Stimulated activated naive CD8-positive, alpha-beta T cell treated with anti-CD3 and anti-CD28 coated beads, Interleukin-15, Interleukin-2, amounts not matched to agents 100 ng/mL and 50 ng/mL, for 24 hours (primary cell): Measurements from ENCODE around the gene POLA2.

Experiments
- H3K27ac Mint-ChIP-seq: one replicate; pipeline ENCODE4 v1.8.0; 2021; ENCODE audit warnings: mild to moderate bottlenecking, mixed read lengths
- H3K27me3 Mint-ChIP-seq: one replicate; pipeline ENCODE4 v1.8.0; 2021; ENCODE audit warnings: mixed read lengths
- H3K36me3 Mint-ChIP-seq: one replicate; pipeline ENCODE4 v1.8.0; 2021; ENCODE audit warnings: low read depth, mixed read lengths
- H3K4me1 Mint-ChIP-seq: one replicate; pipeline ENCODE4 v1.8.0; 2021; ENCODE audit warnings: low read depth, mixed read lengths
- H3K4me3 Mint-ChIP-seq: one replicate; pipeline ENCODE4 v1.8.0; 2021; ENCODE audit warnings: mild to moderate bottlenecking, mixed read lengths
- H3K9me3 Mint-ChIP-seq: one replicate; pipeline ENCODE4 v1.8.0; 2021; ENCODE audit warnings: mixed read lengths

Gene POLA2

GRCh38 chr11:65288706-65289536 is 27.2 kb downstream of the POLA2 start:
- Mint-ChIP-seq H3K9me3 (no peaks in the 10 kb centered on the region), H3K36me3 (peaks cover 53% of the 10 kb centered on the region), H3K4me1 (no peaks in the 10 kb centered on the region), H3K4me3 (no peak overlapping the region), H3K27ac (no peak overlapping the region), H3K27me3 (no peaks in the 10 kb centered on the region)

GRCh38 chr11:65290448-65291165 is 28.8 kb downstream of the POLA2 start:
- peaks cover 67% of the 10 kb centered on the region for H3K36me3 Mint-ChIP-seq
- H3K4me3 Mint-ChIP-seq: no peak overlapping the region
- no peaks in the 10 kb centered on the region for H3K9me3 Mint-ChIP-seq
- no peaks in the 10 kb centered on the region for H3K4me1 Mint-ChIP-seq
- H3K27me3 Mint-ChIP-seq: no peaks in the 10 kb centered on the region
- no peak overlapping the region for H3K27ac Mint-ChIP-seq

- Mint-ChIP-seq H3K9me3 (no peaks in the 10 kb centered on the region), H3K4me3 (no peak overlapping the region), H3K4me1 (no peaks in the 10 kb centered on the region), H3K27ac (no peak overlapping the region), H3K27me3 (no peaks in the 10 kb centered on the region), H3K36me3 (peaks cover 72% of the 10 kb centered on the region)
Measured at GRCh38 chr11:65291613-65292012, 29.9 kb downstream of the POLA2 start.

- Mint-ChIP-seq H3K27ac (no peak overlapping the region), H3K9me3 (no peaks in the 10 kb centered on the region), H3K27me3 (no peaks in the 10 kb centered on the region), H3K4me3 (no peak overlapping the region), H3K36me3 (peaks cover 63% of the 10 kb centered on the region), H3K4me1 (no peaks in the 10 kb centered on the region)
Measured at GRCh38 chr11:65292890-65293289, 31.1 kb downstream of the POLA2 start.

GRCh38 chr11:65293909-65294381 is 32.2 kb downstream of the POLA2 start:
- no peak overlapping the region for H3K27ac Mint-ChIP-seq
- H3K4me1 Mint-ChIP-seq: no peaks in the 10 kb centered on the region
- H3K27me3 Mint-ChIP-seq: no peaks in the 10 kb centered on the region
- no peak overlapping the region for H3K4me3 Mint-ChIP-seq
- H3K9me3 Mint-ChIP-seq: no peaks in the 10 kb centered on the region
- H3K36me3 Mint-ChIP-seq: peaks cover 57% of the 10 kb centered on the region

- H3K27me3 Mint-ChIP-seq: no peaks in the 10 kb centered on the region
- H3K4me1 Mint-ChIP-seq: no peaks in the 10 kb centered on the region
- no peak overlapping the region for H3K27ac Mint-ChIP-seq
- peaks cover 50% of the 10 kb centered on the region for H3K36me3 Mint-ChIP-seq
- H3K4me3 Mint-ChIP-seq: no peak overlapping the region
- H3K9me3 Mint-ChIP-seq: no peaks in the 10 kb centered on the region
Measured at GRCh38 chr11:65295001-65295400, 33.2 kb downstream of the POLA2 start.

- Mint-ChIP-seq H3K27ac (no peak overlapping the region), H3K9me3 (no peaks in the 10 kb centered on the region), H3K27me3 (no peaks in the 10 kb centered on the region), H3K4me3 (no peak overlapping the region), H3K36me3 (peaks cover 46% of the 10 kb centered on the region), H3K4me1 (no peaks in the 10 kb centered on the region)
Measured at GRCh38 chr11:65295571-65296341, 34.0 kb downstream of the POLA2 start.

- no peak overlapping the region for H3K4me3 Mint-ChIP-seq
- no peaks in the 10 kb centered on the region for H3K27me3 Mint-ChIP-seq
- H3K27ac Mint-ChIP-seq: no peak overlapping the region
- no peaks in the 10 kb centered on the region for H3K4me1 Mint-ChIP-seq
- no peaks in the 10 kb centered on the region for H3K9me3 Mint-ChIP-seq
- peaks cover 42% of the 10 kb centered on the region for H3K36me3 Mint-ChIP-seq
Measured at GRCh38 chr11:65297026-65297672, 35.4 kb downstream of the POLA2 start.

GRCh38 chr11:65298131-65298535 is 36.4 kb downstream of the POLA2 start:
- Mint-ChIP-seq H3K27ac (no peak overlapping the region), H3K9me3 (no peaks in the 10 kb centered on the region), H3K36me3 (peaks cover 34% of the 10 kb centered on the region), H3K27me3 (no peaks in the 10 kb centered on the region), H3K4me1 (no peaks in the 10 kb centered on the region), H3K4me3 (no peak overlapping the region)

GRCh38 chr11:65298655-65299179 is 37.0 kb downstream of the POLA2 start:
- peaks cover 34% of the 10 kb centered on the region for H3K36me3 Mint-ChIP-seq
- H3K27ac Mint-ChIP-seq: no peak overlapping the region
- H3K4me1 Mint-ChIP-seq: no peaks in the 10 kb centered on the region
- no peaks in the 10 kb centered on the region for H3K9me3 Mint-ChIP-seq
- no peak overlapping the region for H3K4me3 Mint-ChIP-seq
- no peaks in the 10 kb centered on the region for H3K27me3 Mint-ChIP-seq

- H3K27ac Mint-ChIP-seq: no peak overlapping the region
- H3K27me3 Mint-ChIP-seq: no peaks in the 10 kb centered on the region
- no peaks in the 10 kb centered on the region for H3K9me3 Mint-ChIP-seq
- peaks cover 18% of the 10 kb centered on the region for H3K36me3 Mint-ChIP-seq
- no peak overlapping the region for H3K4me3 Mint-ChIP-seq
- H3K4me1 Mint-ChIP-seq: no peaks in the 10 kb centered on the region
Measured at GRCh38 chr11:65300621-65301275, 39.0 kb downstream of the POLA2 start.

- H3K36me3 Mint-ChIP-seq: peaks cover 10% of the 10 kb centered on the region
- H3K9me3 Mint-ChIP-seq: no peaks in the 10 kb centered on the region
- no peaks in the 10 kb centered on the region for H3K27me3 Mint-ChIP-seq
- no peaks in the 10 kb centered on the region for H3K4me1 Mint-ChIP-seq
- no peak overlapping the region for H3K4me3 Mint-ChIP-seq
- H3K27ac Mint-ChIP-seq: no peak overlapping the region
Measured at GRCh38 chr11:65301491-65302329, 39.9 kb downstream of the POLA2 start.

- Mint-ChIP-seq H3K4me1 (no peaks in the 10 kb centered on the region), H3K4me3 (no peak overlapping the region), H3K9me3 (no peaks in the 10 kb centered on the region), H3K36me3 (peaks cover 10% of the 10 kb centered on the region), H3K27ac (no peak overlapping the region), H3K27me3 (no peaks in the 10 kb centered on the region)
Measured at GRCh38 chr11:65303555-65303954, 41.8 kb downstream of the POLA2 start.
